Measurements from ENCODE around the gene ARIH2. TPM values are rescaled to one million over a fixed set of nuclear protein-coding genes. Genes with fewer than 3 reads are reported as not detected.
A peak's percentile ranks its signal among the peaks of the same experiment; 100 is the strongest.

ARIH2 gene
- total and polyA plus RNA-seq, 9 of the 15 experiments (the other 6 are each of a cell fraction or from before 2014, with no cell fraction given): 27.0 to 120 (median 108) TPM

DNA sequence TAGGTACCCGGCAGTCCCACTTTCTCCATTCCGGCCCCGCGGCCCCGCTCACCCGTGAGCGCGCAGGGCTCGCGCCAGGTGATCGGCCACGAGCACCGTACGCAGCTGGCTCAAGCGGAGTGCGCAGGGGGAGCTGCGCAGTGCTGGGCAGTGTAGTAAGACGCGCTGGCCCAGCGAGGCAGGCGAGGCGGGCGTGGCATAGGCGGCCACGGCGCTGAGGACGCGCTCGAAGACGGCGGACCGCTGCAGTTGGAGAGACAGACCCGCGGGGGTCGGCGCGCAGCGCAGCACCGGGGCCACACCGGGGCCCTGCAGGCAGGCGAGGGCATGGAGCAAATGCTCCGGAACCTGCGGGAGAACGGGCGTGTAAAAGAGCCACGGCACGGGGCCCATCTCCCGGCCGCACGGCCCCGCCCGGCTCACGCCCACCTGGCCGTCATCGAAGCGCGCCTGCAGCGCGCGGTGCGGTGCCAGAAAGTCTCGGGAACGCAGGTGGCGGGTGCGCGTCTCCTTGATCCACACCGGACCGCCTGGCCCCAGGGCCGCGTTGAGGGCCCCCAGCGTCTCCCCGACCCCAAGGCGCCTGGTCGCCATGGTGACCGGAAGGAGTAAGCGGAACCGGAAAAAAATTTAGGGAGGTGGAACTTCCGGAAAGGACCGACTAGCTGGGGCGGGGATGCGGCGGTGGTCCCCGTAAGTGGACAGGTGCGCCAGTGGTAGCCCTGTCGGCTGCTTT, 99.5 kb downstream of the ARIH2 start, which contains the start of gene DALRD3 (continued):
- no peak for TF ChIP-seq ZNF23 (CRISPR knock-in tag; IDR thresholded peaks at IDR 0.05)
- no peak for TF ChIP-seq ZSCAN32 (CRISPR knock-in tag; IDR thresholded peaks at IDR 0.05)
- peak; percentile 70 for TF ChIP-seq ELF1 (tag; IDR thresholded peaks at IDR 0.05)
- no peak for TF ChIP-seq ZNF324 (CRISPR knock-in tag; IDR thresholded peaks at IDR 0.05)
- no peak for TF ChIP-seq KHSRP (IDR thresholded peaks at IDR 0.05)
- peak; percentile 74 for TF ChIP-seq ZNF830 (CRISPR knock-in tag; IDR thresholded peaks at IDR 0.05)
- peak; percentile 59; the same call in 1 of the 2 replicates for TF ChIP-seq ETV5 (CRISPR knock-in tag; IDR thresholded peaks at IDR 0.05; ENCODE audit: low read depth)
- TF ChIP-seq, protein P1, sequence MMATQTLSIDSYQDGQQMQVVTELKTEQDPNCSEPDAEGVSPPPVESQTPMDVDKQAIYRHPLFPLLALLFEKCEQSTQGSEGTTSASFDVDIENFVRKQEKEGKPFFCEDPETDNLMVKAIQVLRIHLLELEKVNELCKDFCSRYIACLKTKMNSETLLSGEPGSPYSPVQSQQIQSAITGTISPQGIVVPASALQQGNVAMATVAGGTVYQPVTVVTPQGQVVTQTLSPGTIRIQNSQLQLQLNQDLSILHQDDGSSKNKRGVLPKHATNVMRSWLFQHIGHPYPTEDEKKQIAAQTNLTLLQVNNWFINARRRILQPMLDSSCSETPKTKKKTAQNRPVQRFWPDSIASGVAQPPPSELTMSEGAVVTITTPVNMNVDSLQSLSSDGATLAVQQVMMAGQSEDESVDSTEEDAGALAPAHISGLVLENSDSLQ (IDR thresholded peaks at IDR 0.05): no peak
- TF ChIP-seq ZNF41 (CRISPR knock-in tag; conservative IDR thresholded peaks at IDR 0.05): no peak
- no peak for TF ChIP-seq E4F1 (CRISPR knock-in tag; IDR thresholded peaks at IDR 0.05; ENCODE audit: borderline replicate concordance)
- no peak for TF ChIP-seq FOXJ2 (tag; IDR thresholded peaks at IDR 0.05)
- TF ChIP-seq COPS2 (conservative IDR thresholded peaks at IDR 0.05): no peak
- TF ChIP-seq, protein P2, sequence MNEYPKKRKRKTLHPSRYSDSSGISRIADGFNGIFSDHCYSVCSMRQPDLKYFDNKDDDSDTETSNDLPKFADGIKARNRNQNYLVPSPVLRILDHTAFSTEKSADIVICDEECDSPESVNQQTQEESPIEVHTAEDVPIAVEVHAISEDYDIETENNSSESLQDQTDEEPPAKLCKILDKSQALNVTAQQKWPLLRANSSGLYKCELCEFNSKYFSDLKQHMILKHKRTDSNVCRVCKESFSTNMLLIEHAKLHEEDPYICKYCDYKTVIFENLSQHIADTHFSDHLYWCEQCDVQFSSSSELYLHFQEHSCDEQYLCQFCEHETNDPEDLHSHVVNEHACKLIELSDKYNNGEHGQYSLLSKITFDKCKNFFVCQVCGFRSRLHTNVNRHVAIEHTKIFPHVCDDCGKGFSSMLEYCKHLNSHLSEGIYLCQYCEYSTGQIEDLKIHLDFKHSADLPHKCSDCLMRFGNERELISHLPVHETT (CRISPR knock-in tag; conservative IDR thresholded peaks at IDR 0.05 in 1 of 2, IDR thresholded peaks at IDR 0.05 in 1 of 2): no peak
- TF ChIP-seq THAP12 (CRISPR knock-in tag; IDR thresholded peaks at IDR 0.05): no peak
- no peak for TF ChIP-seq STAT5B (CRISPR knock-in tag; IDR thresholded peaks at IDR 0.05)
- TF ChIP-seq EHMT2 (IDR thresholded peaks at IDR 0.05): no peak
- TF ChIP-seq BRCA1 (IDR thresholded peaks at IDR 0.05): no peak
- TF ChIP-seq BRCA1 (CRISPR knock-in tag; IDR thresholded peaks at IDR 0.05): no peak
- no peak for TF ChIP-seq CSDE1 (IDR thresholded peaks at IDR 0.05)
- no peak for TF ChIP-seq SMAD3 (CRISPR knock-in tag; conservative IDR thresholded peaks at IDR 0.05)
- TF ChIP-seq NFE2 (IDR thresholded peaks at IDR 0.05; ENCODE audit: low read depth): no peak
- no peak for TF ChIP-seq ELF4 (CRISPR knock-in tag; IDR thresholded peaks at IDR 0.05)
